HL-60 (cell line): ENCODE data around the gene LRPAP1.
"Not testable (repeated sequence)": the region's sequence is repeated elsewhere in the genome, so short reads cannot be mapped to it uniquely, and the experiment has no call there.

Source experiments
- DNase-seq, 2 experiments: peaks; one replicate each; pipeline ENCODE4 v3.0.0-alpha.2; 2010 to 2020; ENCODE audit warnings: low read depth in 1 of 2, low spot score in 1 of 2
- H3K27ac ChIP-seq: fragments of 250-450 bp; sonication (Bioruptor Pico); replicated peaks from 2 replicates; pipeline ENCODE4 v1.5.1; 2020; ENCODE audit warnings: mild to moderate bottlenecking, moderate library complexity
- H3K27me3 ChIP-seq: fragments of 250-450 bp; sonication (Bioruptor Pico); 2 replicates; pipeline ENCODE4 v1.5.1; 2021; ENCODE audit warnings: mild to moderate bottlenecking, moderate library complexity; ENCODE audit not compliant: insufficient read depth, poor library complexity, severe bottlenecking
- H3K4me3 ChIP-seq: replicated peaks from 2 replicates; pipeline ENCODE4 v1.5.1; 2011; ENCODE audit warnings: mild to moderate bottlenecking, control low read depth, low read length; ENCODE audit not compliant: insufficient read depth
- GABPA ChIP-seq: IDR thresholded peaks from 2 replicates; pipeline ENCODE4 v1.6.1; 2012; ENCODE audit warnings: low read depth
- POLR2AphosphoS5 ChIP-seq: IDR thresholded peaks from 2 replicates; pipeline ENCODE4 v1.6.1; 2012; ENCODE audit warnings: low read depth
- SPI1 ChIP-seq: IDR thresholded peaks from 2 replicates; pipeline ENCODE4 v1.6.1; 2012; ENCODE audit warnings: low read depth, mild to moderate bottlenecking, borderline replicate concordance
- TF ChIP-seq, protein P1 (sequence below): IDR thresholded peaks from 2 replicates; pipeline ENCODE4 v1.6.1; 2012; ENCODE audit warnings: low read depth; ENCODE audit not compliant: insufficient replicate concordance
- TF ChIP-seq, protein P2 (sequence below): IDR thresholded peaks from one replicate; pipeline ENCODE4 v1.5.1; 2011; ENCODE audit warnings: low read length, control low read depth, inconsistent platforms; ENCODE audit not compliant: insufficient read depth

LRPAP1 gene

DNA sequence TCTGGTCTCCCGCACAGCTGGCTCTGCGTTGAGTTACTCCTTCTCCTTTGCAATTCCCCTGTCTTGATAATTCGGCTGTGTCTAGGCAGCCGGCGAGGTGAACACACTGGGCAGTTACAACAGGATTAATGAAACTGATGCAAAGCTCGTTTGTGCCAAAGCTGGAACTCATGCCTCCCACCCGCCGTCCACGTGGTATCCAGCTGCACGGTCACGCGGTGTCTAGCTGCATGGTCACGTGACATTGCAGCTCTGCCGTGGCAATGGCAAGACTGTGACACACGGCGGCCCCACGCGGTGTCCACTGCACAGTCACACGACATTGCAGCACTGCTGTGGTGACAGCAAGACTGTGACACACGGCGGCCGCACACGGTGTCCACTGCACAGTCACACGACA is 31.2 kb upstream of the LRPAP1 start:
- H3K27ac ChIP-seq: no peak overlapping the region
- TF ChIP-seq SPI1 (no peak), POLR2AphosphoS5 (no peak), GABPA (no peak)
- TF ChIP-seq, protein P1, sequence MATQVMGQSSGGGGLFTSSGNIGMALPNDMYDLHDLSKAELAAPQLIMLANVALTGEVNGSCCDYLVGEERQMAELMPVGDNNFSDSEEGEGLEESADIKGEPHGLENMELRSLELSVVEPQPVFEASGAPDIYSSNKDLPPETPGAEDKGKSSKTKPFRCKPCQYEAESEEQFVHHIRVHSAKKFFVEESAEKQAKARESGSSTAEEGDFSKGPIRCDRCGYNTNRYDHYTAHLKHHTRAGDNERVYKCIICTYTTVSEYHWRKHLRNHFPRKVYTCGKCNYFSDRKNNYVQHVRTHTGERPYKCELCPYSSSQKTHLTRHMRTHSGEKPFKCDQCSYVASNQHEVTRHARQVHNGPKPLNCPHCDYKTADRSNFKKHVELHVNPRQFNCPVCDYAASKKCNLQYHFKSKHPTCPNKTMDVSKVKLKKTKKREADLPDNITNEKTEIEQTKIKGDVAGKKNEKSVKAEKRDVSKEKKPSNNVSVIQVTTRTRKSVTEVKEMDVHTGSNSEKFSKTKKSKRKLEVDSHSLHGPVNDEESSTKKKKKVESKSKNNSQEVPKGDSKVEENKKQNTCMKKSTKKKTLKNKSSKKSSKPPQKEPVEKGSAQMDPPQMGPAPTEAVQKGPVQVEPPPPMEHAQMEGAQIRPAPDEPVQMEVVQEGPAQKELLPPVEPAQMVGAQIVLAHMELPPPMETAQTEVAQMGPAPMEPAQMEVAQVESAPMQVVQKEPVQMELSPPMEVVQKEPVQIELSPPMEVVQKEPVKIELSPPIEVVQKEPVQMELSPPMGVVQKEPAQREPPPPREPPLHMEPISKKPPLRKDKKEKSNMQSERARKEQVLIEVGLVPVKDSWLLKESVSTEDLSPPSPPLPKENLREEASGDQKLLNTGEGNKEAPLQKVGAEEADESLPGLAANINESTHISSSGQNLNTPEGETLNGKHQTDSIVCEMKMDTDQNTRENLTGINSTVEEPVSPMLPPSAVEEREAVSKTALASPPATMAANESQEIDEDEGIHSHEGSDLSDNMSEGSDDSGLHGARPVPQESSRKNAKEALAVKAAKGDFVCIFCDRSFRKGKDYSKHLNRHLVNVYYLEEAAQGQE: no peak
- TF ChIP-seq, protein P2, sequence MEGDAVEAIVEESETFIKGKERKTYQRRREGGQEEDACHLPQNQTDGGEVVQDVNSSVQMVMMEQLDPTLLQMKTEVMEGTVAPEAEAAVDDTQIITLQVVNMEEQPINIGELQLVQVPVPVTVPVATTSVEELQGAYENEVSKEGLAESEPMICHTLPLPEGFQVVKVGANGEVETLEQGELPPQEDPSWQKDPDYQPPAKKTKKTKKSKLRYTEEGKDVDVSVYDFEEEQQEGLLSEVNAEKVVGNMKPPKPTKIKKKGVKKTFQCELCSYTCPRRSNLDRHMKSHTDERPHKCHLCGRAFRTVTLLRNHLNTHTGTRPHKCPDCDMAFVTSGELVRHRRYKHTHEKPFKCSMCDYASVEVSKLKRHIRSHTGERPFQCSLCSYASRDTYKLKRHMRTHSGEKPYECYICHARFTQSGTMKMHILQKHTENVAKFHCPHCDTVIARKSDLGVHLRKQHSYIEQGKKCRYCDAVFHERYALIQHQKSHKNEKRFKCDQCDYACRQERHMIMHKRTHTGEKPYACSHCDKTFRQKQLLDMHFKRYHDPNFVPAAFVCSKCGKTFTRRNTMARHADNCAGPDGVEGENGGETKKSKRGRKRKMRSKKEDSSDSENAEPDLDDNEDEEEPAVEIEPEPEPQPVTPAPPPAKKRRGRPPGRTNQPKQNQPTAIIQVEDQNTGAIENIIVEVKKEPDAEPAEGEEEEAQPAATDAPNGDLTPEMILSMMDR: no peak
- no peak overlapping the region for H3K4me3 ChIP-seq
- no peaks in the 10 kb centered on the region for H3K27me3 ChIP-seq
- no peak for DNase-seq

DNA sequence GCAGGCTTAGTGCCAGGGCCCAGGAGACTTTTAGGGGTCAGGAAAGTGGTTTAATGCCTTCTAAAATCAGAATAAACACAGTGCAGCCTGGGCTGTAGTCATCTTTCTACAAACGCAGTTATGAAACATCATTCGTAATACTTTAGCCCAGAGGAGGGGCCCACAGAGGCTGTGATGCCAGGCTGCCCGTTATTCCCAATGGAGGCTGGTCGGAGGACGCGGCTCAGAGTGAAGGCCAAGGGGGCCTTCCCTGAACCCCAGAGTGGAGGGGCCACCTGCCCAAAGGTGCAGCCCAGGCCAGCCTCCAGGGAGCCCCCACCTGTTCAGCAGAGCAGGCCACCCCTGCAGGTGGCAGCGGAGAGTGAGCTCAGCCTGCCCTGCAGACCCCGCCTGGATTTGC is 29.9 kb upstream of the LRPAP1 start:
- H3K27ac ChIP-seq, DNase-seq, H3K4me3 ChIP-seq, H3K27me3 ChIP-seq: not testable (repeated sequence)

- not testable (repeated sequence) for H3K4me3 ChIP-seq, H3K27ac ChIP-seq, DNase-seq, H3K27me3 ChIP-seq
Measured at GRCh38 chr4:3560465-3560864, 28.2 kb upstream of the LRPAP1 start.

DNA sequence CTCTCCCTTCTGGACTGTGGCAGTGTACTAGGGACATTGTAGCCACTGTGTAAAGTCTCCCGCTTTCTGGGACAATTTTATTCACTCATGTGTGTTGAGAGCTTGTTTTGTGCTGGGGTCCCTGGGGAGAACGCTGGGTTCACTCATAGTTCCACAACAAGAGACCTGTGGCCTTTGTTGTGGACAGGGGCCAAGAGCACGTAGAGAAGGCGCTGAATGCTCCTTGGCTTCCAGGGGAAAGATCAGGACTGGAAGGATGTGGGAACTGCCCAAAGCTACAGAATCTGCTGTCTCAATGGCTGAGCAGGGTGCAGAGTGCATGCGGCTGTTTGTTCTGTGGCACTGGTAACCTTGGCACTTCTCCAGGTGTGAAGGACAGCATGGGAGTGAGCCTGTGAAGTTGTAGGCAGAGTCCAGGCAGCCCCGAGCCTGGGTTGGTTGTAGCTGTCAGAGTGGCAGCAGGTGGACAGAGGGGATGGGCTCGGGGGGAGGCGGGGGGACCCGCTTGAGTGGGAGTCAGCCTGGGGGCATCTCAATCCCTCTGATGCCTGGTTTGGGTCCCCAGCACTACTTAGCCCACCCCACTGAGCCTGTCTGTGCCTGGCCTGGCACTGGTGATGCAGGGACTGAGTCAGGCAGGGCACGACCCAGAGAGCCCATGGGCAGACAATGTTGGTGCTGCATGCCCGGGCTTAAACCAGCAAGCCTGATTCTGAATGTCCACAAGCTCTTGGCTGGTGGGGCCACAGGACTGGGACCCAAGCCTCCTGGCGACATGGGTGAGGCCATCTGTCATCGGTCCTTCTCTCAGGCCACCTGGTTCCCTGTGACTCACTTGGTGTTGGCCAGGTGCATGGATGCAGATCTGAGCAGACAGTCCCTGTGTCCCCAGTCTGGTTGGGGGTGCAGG is 27.4 kb upstream of the LRPAP1 start:
- H3K27ac ChIP-seq, H3K27me3 ChIP-seq, DNase-seq, H3K4me3 ChIP-seq: not testable (repeated sequence)

DNA sequence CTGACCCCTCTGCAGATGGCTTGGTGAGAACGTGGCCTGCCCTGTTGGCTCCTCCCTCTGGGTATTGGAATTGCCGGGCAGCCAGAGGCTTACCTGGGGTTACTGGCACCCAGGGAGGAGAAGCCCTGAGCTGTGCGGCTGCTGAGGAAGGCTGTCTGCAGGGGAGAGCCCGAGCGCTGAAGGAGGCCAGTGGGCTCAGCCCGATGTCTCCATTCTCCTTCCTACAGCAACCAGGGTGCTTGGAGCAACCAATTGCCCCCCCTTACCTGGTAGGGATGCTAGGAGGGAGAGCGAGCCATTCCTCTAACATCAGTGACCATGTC is 26.3 kb upstream of the LRPAP1 start:
- not testable (repeated sequence) for DNase-seq, H3K27me3 ChIP-seq, H3K4me3 ChIP-seq
- 0 out of 2 replicates have a peak overlapping the region, but pooled peaks have one; percentile 18 for H3K27ac ChIP-seq

DNA sequence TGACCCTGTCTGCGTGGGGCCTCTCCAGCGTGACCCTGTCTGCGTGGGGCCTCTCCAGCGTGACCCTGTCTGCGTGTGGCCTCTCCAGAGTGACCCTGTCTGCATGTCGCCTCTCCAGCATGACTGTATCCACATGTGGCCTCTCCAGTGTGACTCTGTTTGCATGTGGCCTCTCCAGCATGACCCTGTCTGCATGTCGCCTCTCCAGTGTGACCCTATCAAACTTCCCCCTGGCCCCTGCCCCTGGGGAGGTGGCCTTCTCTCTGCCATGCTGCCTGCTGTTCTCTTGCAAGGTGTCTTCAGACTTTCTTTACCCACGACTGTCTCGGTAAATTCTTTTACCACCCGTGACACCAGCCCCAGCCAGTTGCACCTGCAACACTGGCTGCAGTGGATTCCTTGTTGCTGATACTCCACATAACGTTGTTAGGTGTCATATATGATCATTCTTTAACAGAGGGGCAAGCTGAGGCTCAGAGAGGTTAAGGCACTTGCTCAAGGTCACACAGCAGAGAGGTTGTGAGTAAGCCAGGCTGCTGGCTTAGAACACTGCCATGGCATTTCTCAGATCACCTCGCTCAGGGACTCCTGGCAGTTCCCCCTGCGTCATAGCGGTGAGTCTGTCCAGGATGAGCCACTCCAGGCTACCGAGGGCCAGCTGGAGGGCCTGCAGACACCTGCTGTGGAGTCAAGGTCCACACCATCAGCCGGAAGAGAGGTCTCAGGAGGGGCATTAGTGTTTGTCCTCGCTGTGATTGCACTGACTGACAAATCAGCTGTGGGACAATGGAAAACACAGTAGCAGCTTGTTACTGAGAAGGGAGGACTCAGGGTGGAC is 25.7 kb upstream of the LRPAP1 start:
- H3K27ac ChIP-seq: peak overlapping the region; percentile 85
- not testable (repeated sequence) for H3K27me3 ChIP-seq, H3K4me3 ChIP-seq
- DNase-seq: peak in 1 of 2 experiments; percentile 42

- H3K4me3 ChIP-seq, H3K27me3 ChIP-seq: not testable (repeated sequence)
- peak; percentile 99 for DNase-seq
- TF ChIP-seq SPI1: peak; percentile 79
- TF ChIP-seq POLR2AphosphoS5: peak; percentile 96
- peak overlapping the region; percentile 85 for H3K27ac ChIP-seq
Measured at GRCh38 chr4:3557088-3557492, 24.9 kb upstream of the LRPAP1 start.

DNA sequence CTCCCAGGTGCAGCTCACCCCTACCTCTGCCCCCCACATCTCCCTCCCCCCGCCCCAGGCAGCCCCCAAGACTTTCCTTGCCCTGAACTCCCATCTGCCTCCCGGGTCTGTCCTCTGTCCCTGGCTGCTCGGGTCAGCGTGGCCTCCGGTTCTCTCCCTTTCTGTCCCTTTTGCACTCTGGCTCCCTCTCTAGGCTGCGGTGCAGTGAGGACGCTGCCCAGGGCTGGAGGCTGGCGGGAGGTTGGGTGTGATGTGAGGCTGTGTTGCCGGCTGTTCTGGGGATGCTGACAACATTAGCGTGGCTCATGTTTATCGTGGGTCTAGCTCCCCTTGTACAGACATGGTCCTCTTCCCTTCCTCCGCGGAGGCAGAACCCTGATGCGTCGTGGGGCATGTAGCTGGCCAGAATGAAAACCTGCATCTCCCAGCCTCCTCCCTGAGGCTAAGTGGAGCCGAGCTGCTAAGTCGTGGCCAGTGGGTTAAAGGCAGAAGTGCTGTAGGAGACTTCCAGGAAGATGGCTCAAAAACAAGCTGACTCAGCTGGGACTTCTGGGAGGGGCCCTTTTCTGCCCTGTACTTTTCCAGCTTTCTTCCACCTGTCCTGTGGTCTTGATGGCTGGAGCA is 24.1 kb upstream of the LRPAP1 start:
- peak; percentile 41 to 71 for DNase-seq
- H3K27ac ChIP-seq: peak overlapping the region; percentile 85
- not testable (repeated sequence) for H3K27me3 ChIP-seq, H3K4me3 ChIP-seq

GRCh38 chr4:3555459-3556070 is 23.3 kb upstream of the LRPAP1 start:
- H3K27ac ChIP-seq: peak overlapping the region; percentile 85
- H3K27me3 ChIP-seq, H3K4me3 ChIP-seq, DNase-seq: not testable (repeated sequence)

- not testable (repeated sequence) for DNase-seq, H3K4me3 ChIP-seq, H3K27me3 ChIP-seq, H3K27ac ChIP-seq
Measured at GRCh38 chr4:3551366-3551765, 19.1 kb upstream of the LRPAP1 start.
